GM19455 (cell line): ENCODE results near the gene DMBX1.

Experiments used
- ATAC-seq: cut with Tn5 transposase; IDR thresholded peaks from one replicate; pipeline ENCODE4 v1.9.1; 2021; ENCODE audit not compliant: unreplicated experiment

DMBX1 gene

DNA sequence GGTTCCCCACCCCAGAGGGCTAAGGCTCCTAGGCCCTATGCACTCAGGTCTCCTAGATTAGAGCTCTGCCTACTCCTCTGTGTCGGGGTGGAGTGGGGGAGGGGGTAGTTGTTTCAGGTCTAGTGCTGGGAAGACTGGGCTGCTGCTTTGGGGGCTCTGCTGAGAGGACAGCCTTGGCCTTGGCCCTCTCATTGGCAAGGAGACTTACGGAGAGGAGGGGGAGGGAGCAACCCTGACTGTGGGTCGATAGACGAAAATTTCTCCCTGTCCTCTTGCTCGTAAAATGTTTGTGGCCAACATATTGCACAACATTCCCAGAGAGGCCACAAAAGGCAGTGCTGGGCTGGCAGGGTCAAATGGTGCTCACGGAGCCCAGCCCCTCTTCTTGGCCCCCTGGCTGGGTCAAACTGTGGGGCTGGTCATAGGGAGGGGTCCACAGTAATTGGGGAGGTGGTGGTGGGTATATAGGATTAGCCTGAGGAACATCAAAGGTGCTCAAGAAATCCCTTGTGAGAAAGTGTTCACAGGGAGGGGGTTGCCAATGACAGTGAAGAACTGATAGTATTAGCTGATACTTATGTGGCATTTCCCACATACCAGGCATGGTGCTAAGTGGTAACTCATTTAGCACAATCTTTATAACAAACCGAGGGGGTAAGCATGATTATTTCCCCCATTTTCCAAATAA, 8.5 kb upstream of the DMBX1 start:
- no peak for ATAC-seq

- no peak for ATAC-seq
Observed at GRCh38 chr1:46481961-46482360, 7.7 kb upstream of the DMBX1 start.

- no peak for ATAC-seq
Observed at GRCh38 chr1:46483589-46483988, 6.0 kb upstream of the DMBX1 start.

DNA sequence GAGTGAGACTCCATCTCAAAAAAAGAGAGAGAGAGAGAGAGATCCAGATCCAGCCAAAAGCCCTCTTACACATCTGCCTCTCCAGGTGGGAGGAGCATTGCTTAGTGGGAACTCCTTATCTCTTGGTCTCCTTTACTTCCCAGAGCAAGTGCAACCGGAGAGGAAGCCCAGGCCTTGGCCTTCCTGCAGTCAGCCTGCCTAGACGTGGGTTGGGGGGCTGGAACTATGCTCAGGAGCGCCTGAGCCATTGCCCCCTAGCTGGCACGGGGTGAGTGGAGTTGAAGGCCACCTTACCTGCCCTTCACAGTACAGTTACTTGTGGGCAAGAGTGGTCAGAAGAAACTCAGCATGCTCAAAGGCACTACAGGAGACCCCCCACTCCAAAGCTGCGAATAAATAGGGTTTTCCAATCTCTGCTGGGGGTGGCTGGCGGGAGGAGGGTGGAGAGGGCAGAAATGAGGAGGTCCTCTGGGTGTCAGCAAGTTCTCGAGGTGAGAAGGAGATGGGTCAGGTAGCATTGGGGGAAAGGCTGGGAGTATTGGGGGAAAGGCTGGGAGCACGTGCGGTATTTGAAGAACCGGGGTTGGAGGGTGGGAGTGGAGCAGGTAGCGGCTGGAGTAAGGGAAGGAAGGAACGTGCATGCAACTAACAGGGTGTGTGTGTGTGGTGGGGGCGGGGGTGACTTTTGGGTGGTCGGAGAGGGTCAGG, 4.7 kb upstream of the DMBX1 start:
- no peak for ATAC-seq

DNA sequence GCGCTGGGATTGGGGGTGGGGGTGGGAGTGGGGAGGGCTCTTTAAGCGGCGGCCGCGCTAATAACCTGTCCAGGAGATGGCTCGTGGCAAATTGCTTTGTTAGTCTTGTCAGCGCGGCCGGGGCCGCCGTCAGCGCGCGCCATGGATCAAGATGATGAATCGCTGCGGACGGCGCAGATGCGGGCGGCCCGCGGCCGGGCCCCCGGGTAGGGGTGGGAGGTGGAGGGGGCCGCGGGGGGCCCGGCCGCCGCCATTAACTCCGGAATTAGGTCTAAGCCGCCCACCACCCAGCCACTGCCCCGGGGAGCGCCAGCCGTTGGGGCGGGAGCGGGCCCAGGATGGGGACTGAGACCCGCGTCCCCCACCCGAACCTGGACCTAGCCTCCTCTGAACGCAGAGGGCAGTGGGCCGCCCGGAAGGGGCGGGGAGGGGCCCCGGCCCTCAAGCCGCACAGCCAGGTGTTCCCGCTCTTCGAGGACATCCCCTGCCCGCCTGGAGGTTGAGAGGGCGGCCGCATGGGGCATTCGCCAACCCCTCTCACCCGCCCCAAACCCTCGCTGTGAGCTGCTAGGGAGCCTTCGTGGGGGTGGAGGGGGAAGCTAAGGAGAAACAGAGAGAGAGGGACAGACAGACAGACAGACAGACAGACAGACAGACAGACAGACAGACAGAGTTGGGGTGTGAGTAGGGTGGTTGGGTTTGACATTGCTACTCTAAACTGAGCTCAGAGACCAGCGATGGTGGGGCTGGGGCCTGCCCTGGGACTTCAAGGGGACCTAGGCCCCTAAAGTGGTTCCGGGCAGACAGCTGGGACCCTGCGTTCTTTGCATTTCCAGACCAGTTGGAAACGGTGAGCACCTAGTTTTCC, 3.8 kb upstream of the DMBX1 start:
- no peak for ATAC-seq

- ATAC-seq: no peak
Observed at GRCh38 chr1:46486432-46487015, 3.1 kb upstream of the DMBX1 start.

DNA sequence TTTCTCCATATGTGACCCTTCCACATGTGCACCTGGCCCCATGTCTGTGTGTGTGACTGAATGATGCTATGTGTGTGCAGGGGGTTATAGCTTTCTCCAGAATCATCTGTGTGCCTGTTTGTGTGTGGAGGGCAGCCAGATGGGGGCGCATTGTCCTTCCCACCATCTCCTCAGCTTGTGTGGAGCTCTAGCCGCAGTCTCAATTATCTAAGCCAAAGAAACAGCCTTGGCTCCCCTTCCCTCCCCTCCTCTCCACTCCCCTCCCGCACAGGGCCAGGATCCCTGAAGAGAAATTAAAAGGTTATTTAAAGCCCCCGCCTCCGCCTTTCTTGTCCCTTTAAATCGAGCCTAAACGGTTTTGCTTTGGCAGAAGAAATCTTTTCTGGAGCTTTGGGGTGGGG, 1.8 kb upstream of the DMBX1 start:
- ATAC-seq: no peak

DNA sequence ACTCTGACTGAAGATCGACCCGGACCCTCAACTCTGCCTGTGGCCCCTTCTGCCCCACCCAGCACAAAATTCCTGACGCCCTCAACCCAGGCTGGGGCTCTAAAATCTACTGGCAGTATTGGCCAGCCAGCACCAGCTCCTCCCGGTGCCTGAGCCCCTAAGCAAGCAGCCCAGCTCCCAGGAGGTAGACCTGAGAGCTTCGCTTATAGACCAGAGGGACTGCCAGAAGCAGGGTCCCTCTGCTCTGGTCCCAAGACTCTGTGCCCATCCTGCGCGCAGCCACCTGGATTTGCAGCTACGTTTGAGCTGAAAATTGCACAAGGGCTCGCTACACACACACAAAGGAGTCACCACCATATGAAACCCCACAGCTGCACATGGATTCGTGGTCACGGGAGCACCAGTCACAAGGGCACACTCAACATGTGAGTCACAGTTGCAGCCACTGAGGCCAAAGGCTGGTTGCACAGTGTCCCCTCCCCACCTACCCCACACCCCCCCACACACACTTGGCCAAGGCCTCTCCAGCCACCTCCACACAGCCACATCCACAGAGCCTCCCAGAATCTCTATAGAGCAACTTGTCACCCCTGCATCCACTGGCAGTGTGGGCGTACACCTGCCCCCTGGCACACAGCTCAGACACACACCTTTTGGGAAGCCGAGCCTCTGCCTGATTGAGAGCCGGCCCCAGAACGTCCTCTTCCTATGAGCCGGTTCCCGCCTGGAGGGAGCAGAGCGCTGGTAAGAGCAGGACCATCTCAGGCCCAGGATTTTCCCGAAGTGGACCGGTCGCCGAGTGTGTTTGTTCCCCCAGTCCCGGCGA, 1.1 kb upstream of the DMBX1 start:
- ATAC-seq: no peak

DNA sequence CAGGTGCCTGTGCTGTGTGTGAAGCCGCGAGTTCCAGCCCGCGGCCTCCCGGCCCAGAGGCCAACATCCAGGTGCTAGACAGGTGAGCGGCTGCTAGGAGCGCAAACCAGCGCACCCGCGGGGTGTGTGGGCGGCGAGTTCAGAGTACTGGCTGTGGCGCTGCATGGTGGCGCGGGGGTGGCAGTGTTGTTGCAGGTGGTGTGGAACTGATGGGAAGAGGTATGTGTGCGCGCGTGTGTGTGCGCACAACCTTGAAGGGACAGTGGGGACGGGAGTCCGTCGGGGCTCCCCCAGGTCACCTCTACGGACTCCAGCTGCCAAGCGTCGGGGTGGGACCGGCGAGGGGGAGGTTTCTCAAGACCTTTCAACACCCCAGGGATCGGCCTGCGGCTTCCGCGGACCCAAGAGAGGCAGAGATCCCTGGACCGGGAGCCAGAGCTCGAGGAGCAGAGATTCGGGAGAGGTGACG, 433 bp upstream of the DMBX1 start:
- no peak for ATAC-seq

DNA sequence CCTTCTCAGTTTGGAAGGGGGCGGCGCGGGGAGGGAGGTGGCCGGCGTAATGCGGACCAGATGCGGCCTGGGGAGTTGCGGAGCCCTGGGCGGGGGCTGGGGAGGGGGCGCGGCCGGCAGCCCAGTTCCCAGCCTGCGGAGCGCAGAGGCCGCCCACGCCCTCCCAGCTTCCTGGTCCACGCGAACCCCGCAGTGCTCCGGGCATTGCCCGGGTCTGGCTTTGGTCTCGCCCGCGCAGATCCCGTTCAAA, 695 bp downstream of the DMBX1 start:
- ATAC-seq: no peak

GRCh38 chr1:46490656-46491442, 1.2 kb downstream of the DMBX1 start:
- ATAC-seq: no peak

DNA sequence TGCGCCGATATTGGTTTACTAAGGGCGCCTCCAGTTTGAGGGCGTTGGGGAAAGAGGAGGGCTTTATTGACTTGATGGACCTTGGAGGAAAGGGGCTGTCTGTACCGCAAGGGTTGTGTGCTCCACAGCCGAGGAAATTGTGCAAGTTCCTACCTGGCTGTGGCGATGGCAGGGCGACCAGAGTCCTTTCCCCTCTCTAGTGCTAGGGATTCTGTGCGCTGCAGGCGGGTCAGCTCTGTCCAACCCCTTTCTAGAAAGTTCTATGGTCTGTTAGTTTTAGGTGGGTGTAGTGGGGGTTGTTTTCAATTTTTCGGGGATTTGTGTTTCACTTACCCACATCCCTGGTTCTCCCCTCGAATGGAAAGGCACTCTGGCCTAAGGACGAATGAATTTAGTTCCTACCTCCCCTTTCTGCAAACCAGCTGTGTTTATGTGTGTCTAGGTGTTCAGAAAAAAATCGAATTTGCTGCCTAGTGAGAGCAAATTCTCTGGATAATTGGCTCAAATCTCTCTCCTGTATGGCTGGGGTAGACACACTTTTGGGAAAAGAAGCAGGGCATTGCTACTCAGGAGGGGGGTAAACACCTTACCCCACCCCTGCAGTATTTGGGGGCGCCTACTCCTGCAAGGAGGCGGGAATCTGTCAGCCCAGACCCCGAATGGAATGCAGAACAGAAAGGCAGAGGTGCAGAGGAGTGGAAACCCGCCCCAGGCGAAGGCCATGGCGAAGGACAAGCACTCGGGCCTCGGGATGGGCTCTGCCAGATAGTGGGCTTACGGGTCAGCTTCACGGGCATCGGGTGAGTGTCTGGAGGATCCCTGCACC, 2.0 kb downstream of the DMBX1 start:
- ATAC-seq: no peak

DNA sequence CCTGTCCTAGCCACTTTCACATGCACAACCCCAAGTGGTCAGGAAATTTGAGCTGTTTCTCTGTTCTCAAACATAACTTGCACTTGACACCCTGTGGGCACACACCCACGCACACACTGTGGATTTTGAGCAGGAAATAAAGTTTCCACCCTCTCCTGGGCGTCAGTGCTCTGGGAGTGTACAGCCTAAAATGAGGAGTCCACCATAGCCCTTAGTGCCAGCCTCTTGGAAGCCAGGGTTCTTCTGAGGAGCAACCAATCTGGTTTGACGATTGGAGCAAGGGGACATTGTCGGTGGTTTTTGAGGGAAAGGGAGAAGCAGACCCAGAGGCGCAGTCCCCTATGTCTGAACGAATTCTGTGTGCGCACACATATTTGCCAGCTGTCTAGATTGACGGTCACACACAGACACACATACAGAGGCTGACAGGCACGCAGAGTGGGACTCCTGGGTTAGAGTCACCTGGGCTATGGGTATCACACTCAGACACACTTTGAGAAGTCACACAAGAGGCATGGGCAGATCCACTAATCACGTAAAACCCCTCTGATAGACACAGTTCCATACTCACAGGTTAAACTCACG, 2.7 kb downstream of the DMBX1 start:
- no peak for ATAC-seq

- ATAC-seq: no peak
Observed at GRCh38 chr1:46492871-46493270, 3.2 kb downstream of the DMBX1 start.

- ATAC-seq: no peak
Observed at GRCh38 chr1:46493316-46494032, 3.8 kb downstream of the DMBX1 start.

- ATAC-seq: no peak
Observed at GRCh38 chr1:46494910-46495309, 5.3 kb downstream of the DMBX1 start.

GRCh38 chr1:46495778-46496177, 6.1 kb downstream of the DMBX1 start:
- ATAC-seq: no peak

DNA sequence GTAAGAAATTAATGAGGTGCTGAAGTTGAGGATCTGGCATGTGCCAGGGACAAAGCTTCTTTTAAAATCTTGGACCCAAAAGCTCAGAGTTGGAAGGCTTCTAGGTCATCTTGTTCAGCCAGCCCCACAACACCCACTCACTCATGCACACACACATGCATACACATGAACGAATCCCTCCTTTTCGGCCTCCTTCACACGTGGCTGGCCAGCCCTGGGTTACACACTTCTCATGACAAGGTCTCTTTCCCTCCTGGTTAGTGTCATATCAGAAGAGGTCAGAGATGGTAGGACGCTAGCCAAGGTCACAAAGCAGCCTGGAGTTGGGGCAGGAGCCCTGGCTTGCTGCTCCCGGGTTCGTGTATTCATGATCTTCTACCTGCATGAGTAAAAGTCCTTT, 6.9 kb downstream of the DMBX1 start:
- no peak for ATAC-seq
